Stimulated activated CD8-positive, alpha-beta memory T cell treated with anti-CD3 and anti-CD28 coated beads, Interleukin-7, amount 100 ng/mL, for 4 hours (primary cell): Measurements from ENCODE around the gene MAP4K2.
"Not testable (repeated sequence)": the region's sequence is repeated elsewhere in the genome, so short reads cannot be mapped to it uniquely, and the experiment has no call there.

Experiments
- DNase-seq, 2 donors: peaks; one replicate each; pipeline ENCODE4 v3.0.0-alpha.2; 2020; ENCODE audit warnings: low read depth in 2 of 2

The MAP4K2 gene

GRCh38 chr11:64838600-64839334 is 35.8 kb upstream of the MAP4K2 start:
- DNase-seq = no peak

GRCh38 chr11:64837887-64838351 is 34.9 kb upstream of the MAP4K2 start:
- no peak for DNase-seq

- no peak for DNase-seq
Measured at GRCh38 chr11:64836448-64837072, 33.5 kb upstream of the MAP4K2 start.

- DNase-seq = no peak
Measured at GRCh38 chr11:64835616-64836447, 32.8 kb upstream of the MAP4K2 start.

DNA sequence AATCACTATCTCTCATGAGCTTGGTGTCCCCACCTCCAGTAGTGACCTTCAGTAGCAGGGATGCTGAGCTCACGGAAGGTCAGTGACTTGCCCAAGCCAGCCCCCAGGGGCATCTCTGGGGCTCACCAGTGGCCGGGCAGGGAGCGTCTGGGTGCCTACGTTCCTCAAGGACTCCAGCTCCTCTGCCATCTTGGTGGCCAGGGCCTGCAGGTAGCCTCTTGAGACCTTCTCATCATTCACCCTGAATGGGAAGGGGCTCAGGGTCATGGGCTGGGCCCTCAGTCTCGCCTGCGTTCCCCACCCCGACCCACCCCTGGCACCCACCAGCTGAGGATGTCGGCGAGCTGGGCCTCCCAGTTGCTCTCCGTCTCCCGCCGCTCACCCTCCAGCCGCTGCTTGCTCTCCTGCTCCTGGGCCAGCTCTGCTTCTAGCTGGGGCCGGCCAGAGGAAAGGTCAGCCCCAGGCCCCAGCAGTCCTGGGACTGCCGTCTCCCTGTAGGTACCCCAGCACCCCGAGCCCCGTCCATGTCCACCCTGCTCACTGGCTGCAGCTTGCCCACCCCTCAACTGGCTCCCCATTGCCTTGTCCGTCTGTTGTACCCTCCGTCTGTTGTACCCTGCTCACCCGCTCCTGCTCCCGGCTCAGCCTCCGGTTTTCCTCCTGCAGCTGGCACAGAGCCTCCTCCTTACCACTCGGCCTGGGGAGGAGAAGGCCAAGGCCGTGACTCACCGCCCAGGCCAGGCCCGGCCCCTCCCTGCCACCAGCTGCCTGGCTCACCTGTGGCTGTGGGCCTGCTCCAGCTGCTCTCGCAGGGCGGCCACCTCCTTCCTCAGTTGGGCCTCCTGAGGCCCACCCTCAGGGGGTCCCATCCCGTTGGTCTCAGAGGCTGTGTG is 32.0 kb upstream of the MAP4K2 start:
- no peak for DNase-seq

DNA sequence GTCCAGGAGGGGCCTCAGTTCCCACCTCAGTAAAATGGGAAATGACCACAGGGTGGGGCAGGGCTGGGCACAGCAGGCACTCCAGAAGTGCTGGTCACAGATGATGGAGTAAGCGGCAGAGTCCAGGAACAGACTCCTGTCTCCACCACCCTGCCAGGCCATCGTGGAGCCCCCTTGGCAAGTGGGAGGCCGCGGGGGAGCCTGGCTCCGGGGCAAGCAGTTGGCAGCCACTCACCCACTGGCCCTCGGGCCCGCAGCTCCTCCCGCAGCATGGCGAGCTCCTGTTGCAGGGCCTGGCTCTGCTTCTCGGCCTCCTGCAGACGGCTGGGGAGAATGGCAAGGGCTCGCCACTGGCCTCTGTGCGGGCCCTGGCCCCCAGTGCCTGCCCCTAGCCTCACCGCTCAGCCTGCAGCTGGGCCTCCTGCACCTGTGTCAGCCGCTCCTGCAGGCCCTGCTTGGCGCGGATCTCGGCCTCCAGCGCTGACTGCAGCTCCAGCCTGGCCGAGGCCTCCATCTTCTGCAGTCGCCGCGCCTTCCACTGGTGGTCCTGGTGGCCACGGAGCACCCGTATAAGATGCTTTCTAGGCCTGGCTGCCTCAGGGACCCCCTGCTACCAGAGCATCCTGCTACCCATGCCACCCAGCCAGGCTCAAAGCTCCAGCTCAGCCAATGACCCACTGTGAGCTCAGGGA is 31.2 kb upstream of the MAP4K2 start:
- no peak for DNase-seq

GRCh38 chr11:64833509-64833908 is 30.5 kb upstream of the MAP4K2 start:
- DNase-seq = no peak

DNA sequence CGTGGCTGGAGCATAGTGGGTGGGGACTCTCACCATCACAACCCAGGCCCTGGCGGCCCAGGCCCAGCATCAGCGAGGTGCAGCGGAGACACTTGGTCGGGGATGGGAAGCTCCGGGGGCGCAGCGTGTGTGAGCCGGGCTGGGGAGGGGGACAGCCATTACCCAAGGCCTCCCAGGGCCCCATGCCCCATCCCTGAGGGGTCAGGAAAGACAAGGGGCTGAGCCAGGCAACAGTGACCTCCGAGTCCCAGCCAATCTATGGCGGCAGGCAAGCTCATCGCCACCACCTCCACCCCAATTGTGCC is 30.1 kb upstream of the MAP4K2 start:
- DNase-seq = no peak

- no peak for DNase-seq
Measured at GRCh38 chr11:64832467-64833197, 29.6 kb upstream of the MAP4K2 start.

GRCh38 chr11:64831411-64831891 is 28.4 kb upstream of the MAP4K2 start:
- no peak for DNase-seq

- DNase-seq = no peak
Measured at GRCh38 chr11:64829536-64830251, 26.7 kb upstream of the MAP4K2 start.

DNA sequence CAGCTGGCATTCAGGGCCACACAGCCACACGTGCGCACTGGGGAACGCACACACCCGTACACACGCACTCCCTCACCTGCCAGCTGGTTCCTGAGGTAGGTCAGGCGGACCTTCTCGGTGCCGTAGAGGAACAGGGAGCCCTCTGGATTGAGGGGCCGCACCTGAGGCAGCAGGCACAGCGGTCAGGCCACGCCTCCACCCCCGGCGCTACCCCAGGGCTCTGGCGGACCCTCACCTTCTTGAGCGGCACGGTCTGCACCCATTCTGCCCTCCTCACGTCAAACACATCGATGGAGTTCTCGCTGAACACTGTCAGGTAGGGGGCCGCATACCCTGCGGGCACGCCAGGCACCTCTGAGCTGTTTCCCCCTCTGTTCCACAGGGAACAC is 24.4 kb upstream of the MAP4K2 start:
- DNase-seq = no peak

- no peak for DNase-seq
Measured at GRCh38 chr11:64826578-64827450, 23.8 kb upstream of the MAP4K2 start.

GRCh38 chr11:64826062-64826461 is 23.0 kb upstream of the MAP4K2 start:
- no peak for DNase-seq

- no peak for DNase-seq
Measured at GRCh38 chr11:64823568-64824119, 20.6 kb upstream of the MAP4K2 start.

GRCh38 chr11:64817476-64817875 is 14.5 kb upstream of the MAP4K2 start:
- DNase-seq = no peak

DNA sequence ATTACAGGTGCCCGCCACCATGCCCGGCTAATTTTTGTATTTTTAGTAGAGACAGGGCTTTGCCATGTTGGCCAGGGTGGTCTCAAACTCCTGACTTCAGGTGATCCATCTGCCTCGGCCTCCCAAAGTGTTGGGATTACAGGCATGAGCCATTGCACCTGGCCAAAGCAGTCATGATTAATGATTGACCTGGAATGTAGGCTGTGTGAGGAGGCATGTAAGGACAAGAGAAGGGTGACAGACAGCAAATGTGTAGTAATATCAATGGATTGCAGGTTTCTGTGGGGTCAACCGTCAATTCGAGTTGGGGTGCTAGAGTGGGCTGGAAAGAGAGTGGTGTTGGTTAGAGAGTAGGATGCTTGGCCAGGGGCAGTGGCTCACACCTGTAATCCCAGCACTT is 12.4 kb upstream of the MAP4K2 start:
- not testable (repeated sequence) for DNase-seq

DNA sequence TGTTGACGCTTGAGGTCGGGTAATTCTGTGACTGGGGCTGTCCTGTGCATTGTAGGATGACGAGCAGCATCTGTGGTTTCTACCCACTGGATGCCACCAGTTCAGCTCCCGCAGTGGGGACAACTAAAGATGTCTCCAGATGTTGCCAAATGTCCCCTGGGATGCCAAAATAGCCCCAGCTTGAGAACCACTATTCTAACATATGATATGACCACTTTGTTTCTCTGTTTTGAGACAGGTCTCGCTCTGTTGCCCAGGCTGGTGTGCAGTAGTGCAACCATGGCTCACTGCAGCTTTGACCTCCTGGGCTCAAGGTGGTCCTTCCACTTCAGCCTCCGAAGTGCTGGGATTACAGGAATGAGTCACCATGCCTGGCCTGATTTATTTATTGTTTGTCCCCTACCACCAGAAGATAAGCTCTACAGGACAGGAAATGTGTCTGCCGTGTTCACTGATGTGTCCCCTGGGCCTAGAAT is 11.7 kb upstream of the MAP4K2 start:
- DNase-seq = no peak
